Mesenchymal stem cell (in vitro differentiated cells and primary cell): ENCODE results near the gene MAN1C1.

Experiments used
- DNase-seq: peaks from one replicate; pipeline ENCODE4 v3.0.0-alpha.2; 2013
- H2AFZ ChIP-seq: one replicate; pipeline ENCODE4 v1.6.1; 2013; ENCODE audit warnings: low read depth, mild to moderate bottlenecking, control low read depth, inconsistent platforms, low read length, moderate library complexity
- H2AK5ac ChIP-seq: 2 replicates; pipeline ENCODE4 v1.6.1; 2013; ENCODE audit warnings: low read length, moderate library complexity, mild to moderate bottlenecking, inconsistent platforms; ENCODE audit not compliant: severe bottlenecking
- H2BK120ac ChIP-seq: one replicate; pipeline ENCODE4 v1.6.1; 2013; ENCODE audit warnings: low read depth, mild to moderate bottlenecking, inconsistent platforms, low read length, moderate library complexity
- H2BK12ac ChIP-seq, 2 experiments: one replicate each; pipeline ENCODE4 v1.6.1; 2013; ENCODE audit warnings: inconsistent platforms in 2 of 2, low read length in 2 of 2, mild to moderate bottlenecking in 2 of 2, moderate library complexity in 2 of 2, control low read depth in 1 of 2
- H2BK15ac ChIP-seq: one replicate; pipeline ENCODE4 v1.6.1; 2013; ENCODE audit warnings: mild to moderate bottlenecking, low read depth, inconsistent platforms; ENCODE audit not compliant: poor library complexity, severe bottlenecking
- H2BK5ac ChIP-seq: 2 replicates; pipeline ENCODE4 v1.6.1; 2013; ENCODE audit warnings: low read depth, mild to moderate bottlenecking, low read length, control low read depth, inconsistent platforms; ENCODE audit not compliant: poor library complexity, severe bottlenecking
- H3K14ac ChIP-seq, 2 experiments: one replicate each; pipeline ENCODE4 v1.6.1; 2013; ENCODE audit warnings: inconsistent platforms in 2 of 2, low read length in 2 of 2, control low read depth in 1 of 2, mild to moderate bottlenecking in 1 of 2, moderate library complexity in 1 of 2
- H3K18ac ChIP-seq, 2 experiments: one replicate each; pipeline ENCODE4 v1.6.1; 2013; ENCODE audit warnings: inconsistent platforms in 2 of 2, low read length in 2 of 2, control low read depth in 1 of 2, low read depth in 1 of 2, mild to moderate bottlenecking in 1 of 2
- H3K23ac ChIP-seq, 2 experiments: one replicate each; pipeline ENCODE4 v1.6.1; 2013; ENCODE audit warnings: inconsistent platforms in 2 of 2, low read length in 2 of 2, mild to moderate bottlenecking in 2 of 2, moderate library complexity in 2 of 2, control low read depth in 1 of 2
- H3K27ac ChIP-seq: 2 replicates; pipeline ENCODE4 v1.5.1; 2013; ENCODE audit warnings: mild to moderate bottlenecking, moderate library complexity, low read length, control low read depth, inconsistent platforms; ENCODE audit not compliant: poor library complexity, severe bottlenecking
- H3K27me3 ChIP-seq, 2 experiments: 2 replicates each; pipeline versions ENCODE4 v1.6.1 to v1.7.0; 2013; ENCODE audit warnings: low read length in 2 of 2, mild to moderate bottlenecking in 2 of 2, moderate library complexity in 2 of 2, control low read depth in 1 of 2, inconsistent platforms in 1 of 2; ENCODE audit not compliant: control insufficient read depth in 1 of 2, insufficient read depth in 1 of 2
- H3K36me3 ChIP-seq, 2 experiments: 2 replicates each; pipeline versions ENCODE4 v1.6.1 to v1.7.0; 2013; ENCODE audit warnings: low read length in 2 of 2, control low read depth in 1 of 2, inconsistent platforms in 1 of 2, low read depth in 1 of 2, mild to moderate bottlenecking in 1 of 2; ENCODE audit not compliant: insufficient read depth in 2 of 2, control insufficient read depth in 1 of 2
- H3K4ac ChIP-seq, 2 experiments: one replicate each; pipeline ENCODE4 v1.6.1; 2013; ENCODE audit warnings: inconsistent platforms in 2 of 2, low read length in 2 of 2, mild to moderate bottlenecking in 2 of 2, moderate library complexity in 2 of 2, control low read depth in 1 of 2, low read depth in 1 of 2
- H3K4me1 ChIP-seq: 2 replicates; pipeline ENCODE4 v1.6.1; 2013; ENCODE audit warnings: low read depth, low read length, control low read depth; ENCODE audit not compliant: control insufficient read depth, insufficient read depth
- H3K4me2 ChIP-seq: 2 replicates; pipeline ENCODE4 v1.6.1; 2013; ENCODE audit warnings: low read length, mild to moderate bottlenecking, inconsistent platforms; ENCODE audit not compliant: poor library complexity, severe bottlenecking
- H3K4me3 ChIP-seq, 2 experiments: 2 replicates each; pipeline versions ENCODE4 v1.5.1 to v1.7.0; 2013; ENCODE audit warnings: low read length in 2 of 2, mild to moderate bottlenecking in 2 of 2, control low read depth in 1 of 2, low read depth in 1 of 2; ENCODE audit not compliant: insufficient read depth in 1 of 2
- H3K79me1 ChIP-seq: replicated peaks from 2 replicates; pipeline ENCODE4 v1.6.1; 2013; ENCODE audit warnings: mild to moderate bottlenecking, control low read depth, low read length, inconsistent platforms; ENCODE audit not compliant: poor library complexity, severe bottlenecking
- H3K9ac ChIP-seq: 2 replicates; pipeline ENCODE4 v1.7.0; 2013; ENCODE audit warnings: mild to moderate bottlenecking, low read length, moderate library complexity
- H3K9me3 ChIP-seq: 2 replicates; pipeline ENCODE4 v1.7.0; 2013; ENCODE audit warnings: mild to moderate bottlenecking, low read length; ENCODE audit not compliant: control insufficient read depth
- H4K8ac ChIP-seq: one replicate; pipeline ENCODE4 v1.6.1; 2013; ENCODE audit warnings: inconsistent platforms, mild to moderate bottlenecking, low read length, moderate library complexity
- H4K91ac ChIP-seq: one replicate; pipeline ENCODE4 v1.6.1; 2013; ENCODE audit warnings: mild to moderate bottlenecking, low read length, inconsistent platforms
- WGBS: methylation state at CpG from one replicate; pipeline ENCODE4 v1.1.7; 2013; ENCODE audit warnings: mixed read lengths; 5-methylcytosine and 5-hydroxymethylcytosine counted together

MAN1C1 gene

GRCh38 chr1:25808481-25809244 lies 192.1 kb downstream of the MAN1C1 start:
- Histone ChIP-seq H3K18ac (no peak overlapping the region), H3K9me3 (no peaks in the 10 kb centered on the region), H3K4me2 (no peak overlapping the region), H3K79me1 (peaks cover 11% of the 10 kb centered on the region), H2AK5ac (no peak overlapping the region), H3K14ac (no peak overlapping the region), H2BK120ac (no peak overlapping the region), H2BK15ac (no peak overlapping the region), H2BK5ac (no peak overlapping the region), H3K4ac (no peak overlapping the region), H2BK12ac (no peak overlapping the region), H3K27ac (no peak overlapping the region), H3K36me3 (peaks cover 67 to 78% of the 10 kb centered on the region in 2 experiments), H3K23ac (no peak overlapping the region), H3K4me3 (no peak overlapping the region), H3K27me3 (no peaks in the 10 kb centered on the region), H4K91ac (no peak overlapping the region), H4K8ac (no peak overlapping the region), H2AFZ (no peak overlapping the region), H3K4me1 (peaks cover 10% of the 10 kb centered on the region), H3K9ac (no peak overlapping the region)
- WGBS, result 95% methylated on average over 34 of the region's 34 CpGs
- no peak for DNase-seq

GRCh38 chr1:25809283-25809926 lies 192.8 kb downstream of the MAN1C1 start:
- Histone ChIP-seq H3K9ac (no peak overlapping the region), H3K27me3 (no peaks in the 10 kb centered on the region), H2AK5ac (no peak overlapping the region), H2BK12ac (no peak overlapping the region), H2BK5ac (no peak overlapping the region), H3K18ac (no peak overlapping the region), H3K23ac (no peak overlapping the region), H2AFZ (no peak overlapping the region), H4K91ac (no peak overlapping the region), H2BK15ac (no peak overlapping the region), H3K4ac (no peak overlapping the region), H3K4me1 (peaks cover 7% of the 10 kb centered on the region), H2BK120ac (no peak overlapping the region), H3K14ac (no peak overlapping the region), H3K36me3 (peaks cover 74 to 85% of the 10 kb centered on the region in 2 experiments), H3K9me3 (no peaks in the 10 kb centered on the region), H3K4me3 (no peak overlapping the region), H3K79me1 (peaks cover 11% of the 10 kb centered on the region), H3K4me2 (no peak overlapping the region), H3K27ac (no peak overlapping the region), H4K8ac (no peak overlapping the region)
- no peak for DNase-seq
- WGBS, result 97% methylated on average over 18 of the region's 18 CpGs

- H2BK12ac ChIP-seq, result no peak overlapping the region
- no peak overlapping the region for H4K91ac ChIP-seq
- no peak overlapping the region for H3K14ac ChIP-seq
- H2BK120ac ChIP-seq, result no peak overlapping the region
- no peak overlapping the region for H3K9ac ChIP-seq
- H3K4me2 ChIP-seq, result no peak overlapping the region
- DNase-seq, result no peak
- H3K4me3 ChIP-seq, result no peak overlapping the region
- H4K8ac ChIP-seq, result no peak overlapping the region
- H3K4ac ChIP-seq, result peak overlapping the region in 1 of 2 experiments; percentile 38
- H2BK5ac ChIP-seq, result no peak overlapping the region
- H3K27ac ChIP-seq, result no peak overlapping the region
- H3K23ac ChIP-seq, result no peak overlapping the region
- no peaks in the 10 kb centered on the region for H3K27me3 ChIP-seq
- no peak overlapping the region for H2BK15ac ChIP-seq
- peaks cover 78 to 88% of the 10 kb centered on the region in 2 experiments for H3K36me3 ChIP-seq
- H2AK5ac ChIP-seq, result no peak overlapping the region
- H3K79me1 ChIP-seq, result peaks cover 10% of the 10 kb centered on the region
- peaks cover 6% of the 10 kb centered on the region for H3K4me1 ChIP-seq
- no peak overlapping the region for H3K18ac ChIP-seq
- H2AFZ ChIP-seq, result no peak overlapping the region
- H3K9me3 ChIP-seq, result no peaks in the 10 kb centered on the region
- WGBS, result 94% methylated on average over 7 of the region's 7 CpGs
These were observed 193.3 kb downstream of the MAN1C1 start for GRCh38 chr1:25809929-25810328.
